ENCODE results near the gene CHMP2A. TPM values are rescaled to one million over a fixed set of nuclear protein-coding genes. Genes with fewer than 3 reads are reported as not detected.

The CHMP2A gene
- total and polyA plus RNA-seq, 2 donors (not counting 3 experiments of a cell fraction or from before 2014, with no cell fraction given) = 105 to 150 TPM

DNA sequence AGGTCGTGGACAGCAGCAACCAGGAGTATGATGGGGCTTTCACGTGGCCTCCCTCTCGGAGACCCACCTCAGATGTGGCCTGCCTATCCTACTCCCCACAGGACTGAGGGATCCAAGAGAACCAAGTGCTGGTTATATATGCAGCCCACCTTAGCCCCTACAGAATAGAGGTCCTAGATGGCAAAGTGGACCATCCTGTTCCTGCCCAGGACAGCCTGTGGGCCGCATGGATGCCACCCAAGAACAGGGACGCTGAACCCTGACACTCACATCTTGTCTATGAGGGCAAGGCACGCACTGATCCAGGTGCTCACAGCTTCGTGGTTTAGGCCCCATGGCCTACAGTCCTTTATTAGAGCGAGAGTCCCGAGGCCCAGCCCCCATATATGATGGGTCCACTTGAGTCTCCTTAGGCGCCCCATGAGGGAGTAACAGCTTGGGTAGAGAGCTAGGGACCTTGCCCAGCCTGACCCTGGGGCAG lies 41.7 kb downstream of the CHMP2A start:
- Histone ChIP-seq H3K4me2 (ENCODE audit: insufficient read depth, low read length) (no peak overlapping the region), H3K79me2 (ENCODE audit: control insufficient read depth, insufficient read depth, low read length) (peaks cover 27% of the 10 kb centered on the region), H3K9me1 (replicated peaks; ENCODE audit: control insufficient read depth, extremely low read depth, insufficient read depth, low read length) (no peaks in the 10 kb centered on the region), H2AFZ (ENCODE audit: low read depth, low read length) (no peak overlapping the region), H3K27ac (ENCODE audit: insufficient read depth, low read depth, low read length) (no peak overlapping the region), H3K4me3 (replicated peaks in 1 of 3; ENCODE audit: insufficient read depth in 1 of 3, low read depth in 1 of 3, low read length in 3 of 3) (no peak overlapping the region), H3K36me3 (ENCODE audit: control insufficient read depth in 2 of 2, extremely low read depth in 1 of 2, insufficient read depth in 2 of 2, low read length in 2 of 2) (peaks cover 0 to 11% of the 10 kb centered on the region in 2 experiments), H4K20me1 (replicated peaks; ENCODE audit: control insufficient read depth, extremely low read depth, insufficient read depth, low read length) (no peaks in the 10 kb centered on the region), H3K9ac (replicated peaks; ENCODE audit: extremely low read depth, insufficient read depth, low read length) (no peak overlapping the region), H3K9me3 (replicated peaks; ENCODE audit: control insufficient read depth, insufficient read depth, low read length) (no peaks in the 10 kb centered on the region), H3K27me3 (ENCODE audit: control insufficient read depth in 2 of 2, insufficient read depth in 2 of 2, low read length in 2 of 2) (no peaks in the 10 kb centered on the region), H3K4me1 (ENCODE audit: control insufficient read depth, extremely low read depth, insufficient read depth, low read length) (peaks cover 7% of the 10 kb centered on the region)
- TF ChIP-seq POLR2A (IDR thresholded peaks at IDR 0.05; ENCODE audit: low read depth, low read length) (no peak), JUN (IDR thresholded peaks at IDR 0.05; ENCODE audit: borderline replicate concordance, insufficient read depth, insufficient read length, low read depth) (no peak), FOS (IDR thresholded peaks at IDR 0.05; ENCODE audit: borderline replicate concordance, insufficient read depth, low read length) (no peak), MYC (IDR thresholded peaks at IDR 0.05; ENCODE audit: low read depth, low read length) (no peak)
- TF ChIP-seq, protein P1, sequence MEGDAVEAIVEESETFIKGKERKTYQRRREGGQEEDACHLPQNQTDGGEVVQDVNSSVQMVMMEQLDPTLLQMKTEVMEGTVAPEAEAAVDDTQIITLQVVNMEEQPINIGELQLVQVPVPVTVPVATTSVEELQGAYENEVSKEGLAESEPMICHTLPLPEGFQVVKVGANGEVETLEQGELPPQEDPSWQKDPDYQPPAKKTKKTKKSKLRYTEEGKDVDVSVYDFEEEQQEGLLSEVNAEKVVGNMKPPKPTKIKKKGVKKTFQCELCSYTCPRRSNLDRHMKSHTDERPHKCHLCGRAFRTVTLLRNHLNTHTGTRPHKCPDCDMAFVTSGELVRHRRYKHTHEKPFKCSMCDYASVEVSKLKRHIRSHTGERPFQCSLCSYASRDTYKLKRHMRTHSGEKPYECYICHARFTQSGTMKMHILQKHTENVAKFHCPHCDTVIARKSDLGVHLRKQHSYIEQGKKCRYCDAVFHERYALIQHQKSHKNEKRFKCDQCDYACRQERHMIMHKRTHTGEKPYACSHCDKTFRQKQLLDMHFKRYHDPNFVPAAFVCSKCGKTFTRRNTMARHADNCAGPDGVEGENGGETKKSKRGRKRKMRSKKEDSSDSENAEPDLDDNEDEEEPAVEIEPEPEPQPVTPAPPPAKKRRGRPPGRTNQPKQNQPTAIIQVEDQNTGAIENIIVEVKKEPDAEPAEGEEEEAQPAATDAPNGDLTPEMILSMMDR (IDR thresholded peaks at IDR 0.05; ENCODE audit: extremely low read depth in 1 of 2, insufficient read depth in 1 of 2, low read depth in 1 of 2, low read length in 2 of 2) = no peak
- TF ChIP-seq, protein P2, sequence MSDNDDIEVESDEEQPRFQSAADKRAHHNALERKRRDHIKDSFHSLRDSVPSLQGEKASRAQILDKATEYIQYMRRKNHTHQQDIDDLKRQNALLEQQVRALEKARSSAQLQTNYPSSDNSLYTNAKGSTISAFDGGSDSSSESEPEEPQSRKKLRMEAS (IDR thresholded peaks at IDR 0.05; ENCODE audit: insufficient read depth, insufficient read length) = no peak
- dilution Hi-C loops (cut with MboI; ENCODE audit: extremely low pct_ligation_motif_present, low sequenced_read_pairs) (no loop called here), intact Hi-C loops (cut with micrococcal nuclease) (no loop called here)
- no TSS peak for BruUV-seq (replicated peaks)
- CTCF ChIA-PET = interaction anchor here (0.9 to 2.7 kb wide), 16 partner anchors 10 to 150 kb away, joined by 3 to 42 read pairs (median 5); partner anchors contain the start of genes CHMP2A, TRIM28, UBE2M and ZNF497
- no peak for FAIRE-seq
- DNase-seq (ENCODE audit: low read depth, low spot score) = no peak
- POLR2A ChIA-PET = interaction anchor here (0.8 to 1.6 kb wide), 3 partner anchors 31 to 62 kb away, joined by 4 to 6 read pairs (median 4); partner anchors contain the start of genes CHMP2A and TRIM28
